ENCODE measurements around the gene MRPL45. TPM values are rescaled to one million over a fixed set of nuclear protein-coding genes. Genes with fewer than 3 reads are reported as not detected.

MRPL45 gene
- total and polyA plus RNA-seq, 2 donors (not counting 1 experiment from before 2014, with no cell fraction given), result 13.1 to 17.6 TPM

Other genes with a start within 250 kb of the MRPL45 start
- 7.3 and 13.5 TPM in 2 replicates for gene TBC1D3C, start 228.5 kb upstream of the MRPL45 start, total RNA-seq
- 21.5 TPM in 1 of 2 replicates, not detected in the other for gene TBC1D3C, start 228.5 kb upstream of the MRPL45 start, polyA plus RNA-seq
- 5.0 and 6.1 TPM in 2 replicates for gene TBC1D3E, start 169.2 kb upstream of the MRPL45 start, total RNA-seq
- 0.13 and 0.17 TPM in 2 replicates for gene TBC1D3E, start 169.2 kb upstream of the MRPL45 start, polyA plus RNA-seq
- 1.7 and 13.2 TPM in 2 replicates for gene TBC1D3, start 104.6 kb upstream of the MRPL45 start, total RNA-seq
- gene TBC1D3, start 104.6 kb upstream of the MRPL45 start, polyA plus RNA-seq, result 0.71 TPM in 1 of 2 replicates, not detected in the other
- 0.10 TPM in 1 of 2 replicates, not detected in the other for gene GPR179, start 46.8 kb downstream of the MRPL45 start, total RNA-seq
- 0.01 TPM in 2 replicates for gene GPR179, start 46.8 kb downstream of the MRPL45 start, polyA plus RNA-seq
- 20.8 and 23.3 TPM in 2 replicates for gene SOCS7, start 54.7 kb downstream of the MRPL45 start, total RNA-seq
- gene SOCS7, start 54.7 kb downstream of the MRPL45 start, polyA plus RNA-seq, result 6.2 and 9.4 TPM in 2 replicates
- gene ARHGAP23, start 131.3 kb downstream of the MRPL45 start, total RNA-seq, result 0.12 and 0.83 TPM in 2 replicates
- gene ARHGAP23, start 131.3 kb downstream of the MRPL45 start, polyA plus RNA-seq, result 0.07 TPM in 1 of 2 replicates, not detected in the other

All from B cell (primary cell).